ENCODE measurements around the gene USP40.

Gene USP40

DNA sequence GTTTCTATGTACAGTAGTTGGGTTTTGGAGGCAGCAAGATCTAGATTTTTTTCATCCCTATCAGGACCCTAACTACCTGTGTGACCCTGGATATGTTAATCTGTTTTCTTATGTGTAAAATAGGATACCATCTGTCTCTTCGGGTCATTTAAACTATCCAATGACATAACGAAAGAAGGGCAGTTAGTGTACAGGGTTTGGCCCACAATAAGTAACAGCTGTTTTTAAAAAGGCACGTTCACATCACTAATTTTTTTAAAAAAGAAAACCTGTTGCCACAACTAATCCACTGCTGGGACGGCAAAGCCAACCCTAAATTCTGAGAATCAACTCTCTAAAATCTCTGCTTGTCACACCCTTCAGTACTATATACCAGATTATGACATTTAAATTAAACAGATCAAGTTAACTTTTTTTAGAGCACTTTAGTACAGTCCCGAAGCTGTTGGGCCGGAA is 869 bp downstream of the USP40 start:
- Histone ChIP-seq H3K27me3 (replicated peaks; ENCODE audit: control insufficient read depth, insufficient read depth, low read length) (no peaks in the 10 kb centered on the region), H3K4me3 (replicated peaks; ENCODE audit: low read depth, low read length) (peak overlapping the region; percentile 97), H3K36me3 (ENCODE audit: control insufficient read depth, insufficient read depth, low read length) (no peaks in the 10 kb centered on the region; the same call in 1 of the 2 replicates)
- DNase-seq (ENCODE audit: extremely low read depth, insufficient read length): peak; percentile 39
- TF ChIP-seq, protein P1, sequence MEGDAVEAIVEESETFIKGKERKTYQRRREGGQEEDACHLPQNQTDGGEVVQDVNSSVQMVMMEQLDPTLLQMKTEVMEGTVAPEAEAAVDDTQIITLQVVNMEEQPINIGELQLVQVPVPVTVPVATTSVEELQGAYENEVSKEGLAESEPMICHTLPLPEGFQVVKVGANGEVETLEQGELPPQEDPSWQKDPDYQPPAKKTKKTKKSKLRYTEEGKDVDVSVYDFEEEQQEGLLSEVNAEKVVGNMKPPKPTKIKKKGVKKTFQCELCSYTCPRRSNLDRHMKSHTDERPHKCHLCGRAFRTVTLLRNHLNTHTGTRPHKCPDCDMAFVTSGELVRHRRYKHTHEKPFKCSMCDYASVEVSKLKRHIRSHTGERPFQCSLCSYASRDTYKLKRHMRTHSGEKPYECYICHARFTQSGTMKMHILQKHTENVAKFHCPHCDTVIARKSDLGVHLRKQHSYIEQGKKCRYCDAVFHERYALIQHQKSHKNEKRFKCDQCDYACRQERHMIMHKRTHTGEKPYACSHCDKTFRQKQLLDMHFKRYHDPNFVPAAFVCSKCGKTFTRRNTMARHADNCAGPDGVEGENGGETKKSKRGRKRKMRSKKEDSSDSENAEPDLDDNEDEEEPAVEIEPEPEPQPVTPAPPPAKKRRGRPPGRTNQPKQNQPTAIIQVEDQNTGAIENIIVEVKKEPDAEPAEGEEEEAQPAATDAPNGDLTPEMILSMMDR (IDR thresholded peaks at IDR 0.05; ENCODE audit: insufficient read depth, low read length, poor library complexity, severe bottlenecking): no peak

DNA sequence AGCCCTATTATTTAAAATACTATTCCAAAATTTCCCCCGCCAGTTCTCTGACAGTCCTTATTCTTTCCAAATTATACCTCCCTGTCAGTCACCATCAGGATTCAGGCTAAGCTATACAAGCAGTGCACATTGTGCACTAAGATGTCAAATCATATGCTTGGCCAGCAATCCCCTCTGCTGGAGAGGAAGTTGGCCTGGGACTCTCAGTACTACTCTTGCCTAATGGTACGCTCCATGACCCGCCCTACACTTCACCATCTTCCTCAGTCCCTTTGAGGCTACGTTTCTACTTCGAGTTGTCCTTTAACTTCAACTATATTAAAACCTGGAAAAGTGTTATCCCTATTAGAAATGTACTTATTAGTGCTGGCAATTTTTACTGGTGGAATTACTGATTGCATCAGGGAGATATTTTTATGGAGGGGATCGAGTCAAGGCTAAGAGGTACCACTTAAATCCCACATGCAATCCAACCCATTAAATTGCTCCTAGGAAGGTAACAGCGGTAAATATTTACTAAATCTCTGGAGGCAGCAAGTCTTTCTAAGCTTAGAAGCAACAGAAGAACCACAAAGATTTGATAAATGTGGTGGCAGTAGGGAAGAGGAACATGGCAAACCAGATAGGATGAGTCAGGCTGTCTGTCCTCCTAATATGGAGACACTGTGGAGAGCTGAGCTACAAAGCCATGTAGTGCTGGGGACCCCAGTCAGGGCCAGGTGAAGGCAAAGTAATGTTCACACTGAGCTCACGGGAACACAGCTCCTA is 2.7 kb downstream of the USP40 start:
- no peaks in the 10 kb centered on the region; the same call in none of the 2 replicates for H3K36me3 ChIP-seq (ENCODE audit: control insufficient read depth, insufficient read depth, low read length)
- no peak for DNase-seq (ENCODE audit: extremely low read depth, insufficient read length)
- H3K27me3 ChIP-seq (replicated peaks; ENCODE audit: control insufficient read depth, insufficient read depth, low read length): no peaks in the 10 kb centered on the region
- no peak overlapping the region for H3K4me3 ChIP-seq (replicated peaks; ENCODE audit: low read depth, low read length)
- TF ChIP-seq, protein P1 (IDR thresholded peaks at IDR 0.05; ENCODE audit: insufficient read depth, low read length, poor library complexity, severe bottlenecking): no peak

DNA sequence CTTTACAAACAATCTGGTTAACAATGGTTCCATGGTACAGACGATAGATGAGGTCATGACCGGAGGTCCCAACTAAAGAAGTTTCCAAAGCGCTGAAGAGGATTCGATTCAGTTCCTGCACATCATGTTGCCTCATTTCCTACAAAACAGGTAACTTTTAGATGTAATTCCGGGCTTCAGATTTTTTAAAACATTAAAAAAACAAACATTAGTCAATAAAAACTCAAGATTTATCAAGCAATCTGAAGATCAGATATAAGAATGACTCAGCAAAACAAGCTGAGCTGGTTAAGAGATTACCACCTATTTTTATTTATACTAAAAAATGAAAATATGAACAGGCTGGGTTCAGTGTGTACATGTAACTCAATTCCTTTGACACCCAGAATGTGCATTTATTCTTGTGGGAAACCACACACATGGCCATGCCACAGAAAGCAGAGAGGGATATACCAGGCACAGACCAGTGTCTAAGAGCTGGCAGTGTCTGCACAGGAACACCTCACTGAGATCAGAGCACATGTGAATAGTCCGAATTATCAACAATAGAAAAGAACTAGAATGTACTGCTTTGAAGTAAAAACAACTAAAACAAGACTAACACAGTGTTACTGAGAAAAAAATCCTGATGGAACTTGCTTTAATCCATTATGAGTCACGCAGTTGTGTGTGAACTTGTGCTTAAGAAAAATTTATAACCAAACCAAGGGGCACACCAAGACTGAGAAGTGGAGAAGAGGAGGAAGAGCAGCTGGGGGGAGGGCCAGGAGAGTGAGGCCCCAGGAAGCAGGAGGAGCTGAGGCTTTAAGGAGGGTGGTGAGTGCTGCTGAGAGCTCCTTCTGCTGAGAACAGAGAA is 9.5 kb downstream of the USP40 start:
- Histone ChIP-seq H3K36me3 (ENCODE audit: control insufficient read depth, insufficient read depth, low read length) (no peaks in the 10 kb centered on the region; the same call in 1 of the 2 replicates), H3K27me3 (replicated peaks; ENCODE audit: control insufficient read depth, insufficient read depth, low read length) (no peaks in the 10 kb centered on the region), H3K4me3 (replicated peaks; ENCODE audit: low read depth, low read length) (no peak overlapping the region)
- DNase-seq (ENCODE audit: extremely low read depth, insufficient read length): no peak
- TF ChIP-seq, protein P1 (IDR thresholded peaks at IDR 0.05; ENCODE audit: insufficient read depth, low read length, poor library complexity, severe bottlenecking): no peak

DNA sequence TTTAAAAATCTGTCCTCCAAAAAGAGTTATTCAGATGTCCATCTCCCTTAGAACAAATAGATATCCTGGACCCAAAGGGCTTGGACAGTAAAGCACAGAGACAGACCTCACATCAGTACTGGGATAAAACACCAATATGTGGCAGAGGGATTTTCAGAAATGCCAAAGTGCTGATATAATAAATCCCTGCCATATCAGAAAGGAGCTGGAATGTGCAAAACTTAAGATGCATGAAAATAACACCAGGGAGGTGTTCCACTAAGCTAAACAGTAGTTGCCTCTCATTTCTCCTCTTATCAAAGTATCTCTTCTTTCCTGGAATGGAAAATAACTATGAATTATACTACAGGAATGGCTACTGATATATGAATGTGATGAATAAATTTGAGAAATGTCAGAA is 13.2 kb downstream of the USP40 start:
- Histone ChIP-seq H3K27me3 (replicated peaks; ENCODE audit: control insufficient read depth, insufficient read depth, low read length) (no peaks in the 10 kb centered on the region), H3K4me3 (replicated peaks; ENCODE audit: low read depth, low read length) (no peak overlapping the region), H3K36me3 (ENCODE audit: control insufficient read depth, insufficient read depth, low read length) (no peaks in the 10 kb centered on the region)
- DNase-seq (ENCODE audit: extremely low read depth, insufficient read length): no peak
- TF ChIP-seq, protein P1 (IDR thresholded peaks at IDR 0.05; ENCODE audit: insufficient read depth, low read length, poor library complexity, severe bottlenecking): no peak

DNA sequence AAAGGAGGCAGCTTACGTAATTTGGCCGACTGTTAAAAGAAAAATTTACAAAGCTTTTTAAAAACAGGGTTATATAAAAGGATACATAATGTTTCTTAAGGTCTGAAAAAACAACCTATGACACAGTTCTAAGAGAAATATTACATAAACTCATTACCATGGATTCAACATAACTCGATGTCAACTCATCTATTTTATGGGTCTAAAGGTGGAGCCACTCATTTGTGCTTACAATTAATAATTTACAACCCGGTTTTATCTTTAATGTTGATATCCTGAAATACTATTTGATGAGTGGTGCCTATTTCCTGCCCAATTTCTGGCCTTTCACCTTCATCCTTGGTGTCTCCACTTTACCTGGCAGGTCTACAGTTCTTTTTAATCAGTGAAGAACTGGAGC is 15.1 kb downstream of the USP40 start:
- DNase-seq (ENCODE audit: extremely low read depth, insufficient read length): no peak
- Histone ChIP-seq H3K27me3 (replicated peaks; ENCODE audit: control insufficient read depth, insufficient read depth, low read length) (no peaks in the 10 kb centered on the region), H3K36me3 (ENCODE audit: control insufficient read depth, insufficient read depth, low read length) (no peaks in the 10 kb centered on the region), H3K4me3 (replicated peaks; ENCODE audit: low read depth, low read length) (no peak overlapping the region)
- TF ChIP-seq, protein P1 (IDR thresholded peaks at IDR 0.05; ENCODE audit: insufficient read depth, low read length, poor library complexity, severe bottlenecking): no peak
